SJSA1 (cell line): Measurements from ENCODE around the gene TWSG1. TPM values are rescaled to one million over a fixed set of nuclear protein-coding genes. Genes with fewer than 3 reads are reported as not detected.
A peak's percentile ranks its signal among the peaks of the same experiment; 100 is the strongest.
"Not testable (repeated sequence)": the region's sequence is repeated elsewhere in the genome, so short reads cannot be mapped to it uniquely, and the experiment has no call there.

ENCODE experiments used
- DNase-seq, 2 experiments: peaks; one replicate each; pipeline ENCODE4 v3.0.0-alpha.2; 2015 to 2020; ENCODE audit warnings: low spot score in 2 of 2, low read depth in 1 of 2
- H3K27ac ChIP-seq: fragments of 250-450 bp; sonication (Bioruptor Pico); 2 replicates; pipeline ENCODE4 v1.5.1; 2020; ENCODE audit warnings: mild to moderate bottlenecking, moderate library complexity
- H3K27me3 ChIP-seq: fragments of 250-450 bp; sonication (Bioruptor Pico); replicated peaks from 2 replicates; pipeline ENCODE4 v1.5.1; 2020; ENCODE audit warnings: mild to moderate bottlenecking, moderate library complexity
- H3K36me3 ChIP-seq: fragments of 250-450 bp; sonication (Bioruptor Pico); 2 replicates; pipeline ENCODE4 v1.5.1; 2020; ENCODE audit warnings: mild to moderate bottlenecking
- H3K4me1 ChIP-seq: fragments of 250-450 bp; sonication (Bioruptor Pico); replicated peaks from 2 replicates; pipeline ENCODE4 v1.6.1; 2021; ENCODE audit warnings: mild to moderate bottlenecking
- H3K4me3 ChIP-seq: fragments of 250-450 bp; sonication (Bioruptor Pico); 2 replicates; pipeline ENCODE4 v1.5.1; 2020; ENCODE audit warnings: mild to moderate bottlenecking
- H3K9me3 ChIP-seq: fragments of 250-450 bp; sonication (Bioruptor Pico); replicated peaks from 2 replicates; pipeline ENCODE4 v1.5.1; 2020; ENCODE audit warnings: mild to moderate bottlenecking
- total RNA-seq: library from RNA; depleted of rRNA; stranded (reverse); fragments of >200 nt; shearing (Covaris generic); gene quantifications from 2 replicates; pipeline ENCODE4 v1.2.3, GENCODE V29; 2014

TWSG1 gene
- total RNA-seq, 1 experiment from 2014 or later = 153 TPM

- no peak for DNase-seq
- H3K27ac ChIP-seq = no peak overlapping the region
- no peaks in the 10 kb centered on the region for H3K27me3 ChIP-seq
- H3K36me3 ChIP-seq = peaks cover 11% of the 10 kb centered on the region; the same call in 1 of the 2 replicates
- H3K4me3 ChIP-seq = no peak overlapping the region
- no peaks in the 10 kb centered on the region for H3K4me1 ChIP-seq
- H3K9me3 ChIP-seq = no peaks in the 10 kb centered on the region
These were observed 46.2 kb downstream of the TWSG1 start for GRCh38 chr18:9380621-9381395.

DNA sequence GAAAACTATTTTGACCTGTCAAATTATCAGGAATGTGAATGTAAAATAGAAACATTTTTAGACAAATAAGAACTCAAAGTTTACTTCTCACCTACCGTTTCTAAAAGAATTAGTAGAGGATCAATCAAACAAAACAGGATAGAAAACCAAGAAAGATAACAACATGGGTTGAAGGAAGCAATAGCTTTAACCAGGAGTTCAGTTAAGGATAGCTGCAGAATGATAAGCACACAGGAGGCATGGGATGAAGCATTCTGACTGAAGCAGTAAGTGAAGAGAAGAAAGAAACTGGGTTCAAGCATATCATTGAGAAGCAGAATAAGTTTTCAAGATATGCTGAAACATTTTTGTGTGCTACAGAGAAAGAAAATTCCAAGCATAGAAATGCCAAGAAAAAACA, 52.3 kb downstream of the TWSG1 start:
- DNase-seq = no peak
- Histone ChIP-seq H3K9me3 (peaks cover 4% of the 10 kb centered on the region), H3K27me3 (no peaks in the 10 kb centered on the region), H3K4me3 (no peak overlapping the region), H3K36me3 (peaks cover 22% of the 10 kb centered on the region), H3K27ac (no peak overlapping the region), H3K4me1 (no peaks in the 10 kb centered on the region)

GRCh38 chr18:9387891-9388290, 53.3 kb downstream of the TWSG1 start:
- peaks cover 6% of the 10 kb centered on the region for H3K9me3 ChIP-seq
- no peak for DNase-seq
- H3K4me1 ChIP-seq = no peaks in the 10 kb centered on the region
- no peak overlapping the region for H3K4me3 ChIP-seq
- no peaks in the 10 kb centered on the region for H3K27me3 ChIP-seq
- peaks cover 26% of the 10 kb centered on the region for H3K36me3 ChIP-seq
- H3K27ac ChIP-seq = no peak overlapping the region

DNA sequence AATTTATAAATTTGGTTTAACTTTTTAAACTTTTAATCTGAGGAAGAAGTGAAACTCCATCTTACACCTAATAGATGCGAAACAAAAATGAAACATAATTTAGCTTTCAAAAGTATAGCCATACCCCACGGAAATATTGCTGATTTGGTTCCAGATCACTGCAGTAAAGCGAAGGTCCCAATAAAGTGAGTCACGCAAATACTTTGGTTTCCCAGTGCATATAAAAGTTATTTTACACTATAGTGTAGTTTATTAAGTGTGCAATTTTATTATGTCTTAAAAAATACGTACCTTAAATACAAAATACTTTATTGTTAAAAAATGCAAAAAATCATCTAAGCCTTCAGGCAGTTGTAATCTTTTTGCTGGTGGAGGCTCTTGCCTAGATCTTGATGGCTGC, 55.1 kb downstream of the TWSG1 start:
- H3K4me3 ChIP-seq = no peak overlapping the region
- H3K4me1 ChIP-seq = no peaks in the 10 kb centered on the region
- H3K27ac ChIP-seq = no peak overlapping the region
- H3K9me3 ChIP-seq = peaks cover 6% of the 10 kb centered on the region
- no peaks in the 10 kb centered on the region for H3K27me3 ChIP-seq
- peaks cover 32% of the 10 kb centered on the region for H3K36me3 ChIP-seq
- DNase-seq = no peak

DNA sequence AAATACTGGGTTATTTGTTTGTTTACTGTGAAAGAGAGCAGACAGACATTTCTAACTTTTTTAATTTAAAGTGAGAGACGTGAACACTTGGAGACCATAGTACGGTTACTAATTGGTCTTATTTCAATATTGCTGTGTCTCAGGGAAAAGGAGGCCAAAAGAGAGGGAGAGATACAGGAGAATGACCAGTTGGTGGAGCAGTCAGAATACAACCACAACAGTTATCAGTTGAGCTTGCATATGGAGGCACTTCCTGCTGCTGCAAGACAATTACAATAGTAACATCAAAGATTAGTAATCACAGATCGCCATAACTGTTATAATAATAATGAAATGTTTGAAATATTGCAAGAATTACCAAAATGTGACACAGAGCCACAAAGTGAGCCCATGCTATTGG, 58.2 kb downstream of the TWSG1 start:
- no peak for DNase-seq
- Histone ChIP-seq H3K4me3 (no peak overlapping the region), H3K9me3 (peaks cover 6% of the 10 kb centered on the region), H3K4me1 (no peaks in the 10 kb centered on the region), H3K27ac (no peak overlapping the region), H3K36me3 (peaks cover 52% of the 10 kb centered on the region), H3K27me3 (no peaks in the 10 kb centered on the region)

- no peak for DNase-seq
- Histone ChIP-seq H3K4me1 (no peaks in the 10 kb centered on the region), H3K4me3 (no peak overlapping the region), H3K27me3 (no peaks in the 10 kb centered on the region), H3K27ac (no peak overlapping the region), H3K9me3 (peaks cover 6% of the 10 kb centered on the region), H3K36me3 (peaks cover 54% of the 10 kb centered on the region)
These were observed 59.5 kb downstream of the TWSG1 start for GRCh38 chr18:9394046-9394445.

DNA sequence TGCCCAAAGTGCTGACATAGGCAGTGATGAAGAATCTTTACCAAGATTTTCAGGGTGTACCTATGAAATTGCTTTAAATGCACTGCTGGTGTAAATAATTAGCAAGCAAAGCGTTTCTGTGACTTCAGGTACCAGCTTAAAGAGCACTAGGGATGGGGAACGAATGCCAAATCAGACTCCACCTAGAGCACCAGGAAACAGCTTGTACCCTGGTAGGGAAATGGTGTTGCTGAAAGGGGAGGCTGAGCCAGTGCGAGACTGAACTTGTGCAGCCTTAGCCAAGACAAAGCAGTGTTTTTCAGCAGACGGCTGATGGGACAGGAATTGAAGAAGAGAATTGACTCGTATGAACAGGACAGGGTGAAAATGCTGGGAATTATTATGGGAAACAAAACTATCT, 65.6 kb downstream of the TWSG1 start:
- Histone ChIP-seq H3K9me3 (no peaks in the 10 kb centered on the region), H3K27ac (no peak overlapping the region), H3K27me3 (no peaks in the 10 kb centered on the region), H3K4me1 (peaks cover 4% of the 10 kb centered on the region; the same call in 1 of the 2 replicates), H3K4me3 (no peak overlapping the region), H3K36me3 (peaks cover 34% of the 10 kb centered on the region; the same call in 1 of the 2 replicates)
- no peak for DNase-seq

GRCh38 chr18:9401176-9401575, 66.6 kb downstream of the TWSG1 start:
- DNase-seq = no peak
- H3K36me3 ChIP-seq = peaks cover 33% of the 10 kb centered on the region; the same call in 1 of the 2 replicates

DNA sequence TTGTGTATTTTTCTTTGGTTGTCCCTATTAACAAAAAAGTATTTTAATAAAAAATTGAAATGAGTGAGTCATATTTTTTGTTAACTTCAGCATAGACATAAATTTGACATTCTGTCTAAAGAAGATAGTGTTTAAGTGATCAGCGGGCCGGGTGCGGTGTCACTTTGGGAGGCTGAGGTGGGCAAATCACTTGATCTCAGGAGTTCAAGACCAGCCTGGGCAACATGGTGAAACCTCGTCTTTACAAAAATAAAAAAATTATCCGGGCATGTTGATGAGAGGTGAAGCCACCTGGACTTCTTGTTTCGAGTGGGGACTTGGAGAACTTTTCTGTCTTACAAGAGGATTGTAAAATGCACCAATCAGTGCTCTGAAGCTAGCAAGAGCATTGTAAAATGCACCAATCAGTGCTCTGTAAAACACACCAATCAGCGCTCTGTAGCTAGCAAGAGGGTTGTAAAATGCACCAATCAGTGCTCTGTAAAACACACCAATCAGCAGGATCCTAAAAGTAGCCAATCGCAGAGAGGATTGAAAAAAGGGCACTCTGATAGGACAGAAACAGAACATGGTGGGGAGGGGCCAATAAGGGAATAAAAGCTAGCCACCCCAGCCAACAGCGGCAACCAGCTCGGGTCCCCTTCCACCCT, 67.9 kb downstream of the TWSG1 start:
- not testable (repeated sequence) for H3K4me1 ChIP-seq, H3K4me3 ChIP-seq, H3K27me3 ChIP-seq, H3K27ac ChIP-seq, DNase-seq, H3K9me3 ChIP-seq
- H3K36me3 ChIP-seq = peaks cover 20% of the 10 kb centered on the region; the same call in 1 of the 2 replicates

More at GRCh38 chr18:9401176-9401575, 66.6 kb downstream of the TWSG1 start:
- Histone ChIP-seq H3K9me3 (no peaks in the 10 kb centered on the region), H3K4me3 (no peak overlapping the region), H3K27ac (no peak overlapping the region), H3K27me3 (no peaks in the 10 kb centered on the region), H3K4me1 (peaks cover 4% of the 10 kb centered on the region; the same call in 1 of the 2 replicates)

GRCh38 chr18:9403795-9404564, 69.4 kb downstream of the TWSG1 start:
- Histone ChIP-seq H3K4me1 (peaks cover 4% of the 10 kb centered on the region; the same call in 1 of the 2 replicates), H3K9me3 (no peaks in the 10 kb centered on the region), H3K4me3 (no peak overlapping the region), H3K36me3 (peaks cover 17% of the 10 kb centered on the region; the same call in 1 of the 2 replicates), H3K27ac (no peak overlapping the region), H3K27me3 (no peaks in the 10 kb centered on the region)
- no peak for DNase-seq

DNA sequence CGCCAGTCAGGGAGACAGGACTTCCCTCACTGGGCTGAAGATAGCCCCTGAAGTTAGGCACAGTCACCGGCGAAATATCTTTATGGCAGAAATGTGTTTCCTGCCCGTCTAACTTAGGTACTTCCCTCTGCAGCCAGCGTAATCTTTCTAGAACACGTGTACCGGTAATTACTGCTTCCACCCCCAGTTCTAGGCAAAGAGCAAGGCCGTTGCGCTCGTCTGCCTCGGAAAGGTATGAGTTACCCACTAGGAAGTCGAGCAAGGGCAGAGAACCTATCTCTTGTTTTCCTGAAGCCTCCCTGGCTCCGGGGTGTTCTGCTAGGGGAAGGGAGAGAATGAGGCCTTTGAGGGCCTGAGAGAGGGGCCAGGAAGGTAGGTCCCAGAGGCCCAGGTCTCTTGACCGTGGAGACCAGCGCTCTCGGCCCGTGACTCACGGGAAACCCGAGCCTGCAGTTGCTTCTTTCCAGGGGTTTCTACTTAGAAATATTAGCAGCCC, 70.0 kb downstream of the TWSG1 start:
- Histone ChIP-seq H3K36me3 (peaks cover 11% of the 10 kb centered on the region; the same call in 1 of the 2 replicates), H3K4me1 (peaks cover 4% of the 10 kb centered on the region; the same call in 1 of the 2 replicates), H3K27me3 (no peaks in the 10 kb centered on the region), H3K4me3 (no peak overlapping the region), H3K27ac (peak overlapping the region; percentile 44), H3K9me3 (no peaks in the 10 kb centered on the region)
- no peak for DNase-seq

DNA sequence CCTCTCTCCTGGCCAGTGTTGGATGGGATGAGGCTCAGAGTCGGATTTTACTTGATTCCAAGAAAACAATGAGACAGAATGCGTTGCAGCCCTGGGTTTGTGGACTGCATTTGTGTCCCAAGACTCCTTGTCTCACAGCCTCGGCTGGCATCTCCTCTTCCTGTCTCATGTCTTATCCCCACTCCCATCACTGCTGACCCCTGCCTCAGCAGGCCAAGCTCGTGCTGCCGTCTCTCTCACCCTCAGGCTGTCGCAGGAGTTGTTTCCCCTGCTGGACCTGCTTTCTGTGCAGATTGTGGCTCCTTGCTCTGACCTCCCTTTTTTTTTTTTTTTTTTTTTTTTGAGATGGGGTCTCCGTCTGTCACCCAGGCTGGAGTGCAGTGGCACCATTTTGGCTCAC, 70.6 kb downstream of the TWSG1 start:
- DNase-seq = no peak
- no peak overlapping the region for H3K27ac ChIP-seq
- no peaks in the 10 kb centered on the region for H3K27me3 ChIP-seq
- no peaks in the 10 kb centered on the region for H3K9me3 ChIP-seq
- peaks cover 6% of the 10 kb centered on the region; the same call in 1 of the 2 replicates for H3K36me3 ChIP-seq
- H3K4me3 ChIP-seq = no peak overlapping the region
- peaks cover 4% of the 10 kb centered on the region; the same call in 1 of the 2 replicates for H3K4me1 ChIP-seq

- Histone ChIP-seq H3K27me3 (no peaks in the 10 kb centered on the region), H3K4me1 (peaks cover 4% of the 10 kb centered on the region; the same call in 1 of the 2 replicates), H3K4me3 (no peak overlapping the region), H3K27ac (no peak overlapping the region), H3K9me3 (no peaks in the 10 kb centered on the region), H3K36me3 (peaks cover 5% of the 10 kb centered on the region; the same call in 1 of the 2 replicates)
- no peak for DNase-seq
These were observed 71.4 kb downstream of the TWSG1 start for GRCh38 chr18:9405977-9406376.
